Measurements from ENCODE around the gene MSLN.

Gene MSLN

DNA sequence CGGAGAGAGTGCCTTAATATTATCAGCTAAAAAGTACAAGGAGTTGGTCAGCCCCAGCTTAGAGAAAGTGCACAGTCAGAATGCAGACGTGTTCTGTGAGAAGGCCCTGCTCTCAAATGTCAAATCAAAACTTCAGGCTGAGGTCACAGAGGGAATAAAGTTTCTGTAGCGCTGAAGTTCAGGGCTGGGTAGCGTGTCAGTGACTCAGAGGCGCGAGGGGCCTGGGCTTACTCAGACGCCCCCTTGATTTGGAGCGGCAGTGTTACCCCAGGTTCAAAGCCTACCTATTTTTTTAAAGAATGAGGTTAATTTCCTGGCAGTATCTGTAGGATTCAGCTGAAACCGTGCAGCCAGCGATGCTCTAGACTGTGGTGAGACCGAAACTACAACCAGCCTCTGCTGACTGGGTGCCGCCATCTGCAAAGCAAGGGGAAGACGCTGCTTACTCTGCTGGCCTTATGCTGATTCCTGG lies 24.5 kb upstream of the MSLN start:
- H3K79me2 ChIP-seq (ENCODE audit: insufficient read depth, low read length) = peaks cover 9% of the 10 kb centered on the region; the same call in 1 of the 2 replicates
- H3K4me3 ChIP-seq (ENCODE audit: insufficient read depth, low read length, poor library complexity, severe bottlenecking) = no peak overlapping the region
- H3F3A ChIP-seq (ENCODE audit: insufficient read depth) = peaks cover 13% of the 10 kb centered on the region
- no peak for TF ChIP-seq EZH2phosphoT487 (conservative IDR thresholded peaks at IDR 0.05; ENCODE audit: low read length)
- TF ChIP-seq, protein P1, sequence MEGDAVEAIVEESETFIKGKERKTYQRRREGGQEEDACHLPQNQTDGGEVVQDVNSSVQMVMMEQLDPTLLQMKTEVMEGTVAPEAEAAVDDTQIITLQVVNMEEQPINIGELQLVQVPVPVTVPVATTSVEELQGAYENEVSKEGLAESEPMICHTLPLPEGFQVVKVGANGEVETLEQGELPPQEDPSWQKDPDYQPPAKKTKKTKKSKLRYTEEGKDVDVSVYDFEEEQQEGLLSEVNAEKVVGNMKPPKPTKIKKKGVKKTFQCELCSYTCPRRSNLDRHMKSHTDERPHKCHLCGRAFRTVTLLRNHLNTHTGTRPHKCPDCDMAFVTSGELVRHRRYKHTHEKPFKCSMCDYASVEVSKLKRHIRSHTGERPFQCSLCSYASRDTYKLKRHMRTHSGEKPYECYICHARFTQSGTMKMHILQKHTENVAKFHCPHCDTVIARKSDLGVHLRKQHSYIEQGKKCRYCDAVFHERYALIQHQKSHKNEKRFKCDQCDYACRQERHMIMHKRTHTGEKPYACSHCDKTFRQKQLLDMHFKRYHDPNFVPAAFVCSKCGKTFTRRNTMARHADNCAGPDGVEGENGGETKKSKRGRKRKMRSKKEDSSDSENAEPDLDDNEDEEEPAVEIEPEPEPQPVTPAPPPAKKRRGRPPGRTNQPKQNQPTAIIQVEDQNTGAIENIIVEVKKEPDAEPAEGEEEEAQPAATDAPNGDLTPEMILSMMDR (IDR thresholded peaks at IDR 0.05; ENCODE audit: insufficient read depth, low read length, poor library complexity, severe bottlenecking) = no peak
- no peak overlapping the region for H3K4me2 ChIP-seq (ENCODE audit: low read depth, low read length, poor library complexity, severe bottlenecking)
- no peaks in the 10 kb centered on the region for H3K27me3 ChIP-seq (ENCODE audit: low read length)
- no peaks in the 10 kb centered on the region for H3K9me3 ChIP-seq (ENCODE audit: insufficient read depth, low read length)
- no peaks in the 10 kb centered on the region for H3K36me3 ChIP-seq (ENCODE audit: low read length)
- H3K9me2 ChIP-seq (replicated peaks; ENCODE audit: insufficient read depth, low read length) = no peaks in the 10 kb centered on the region
- no peak overlapping the region for H3K27ac ChIP-seq (ENCODE audit: low read depth, low read length)
- no peaks in the 10 kb centered on the region for H4K20me1 ChIP-seq (ENCODE audit: low read depth, low read length)
- H3K9ac ChIP-seq (ENCODE audit: low read length) = no peak overlapping the region
- no peak overlapping the region for H2AFZ ChIP-seq (ENCODE audit: low read depth, low read length, severe bottlenecking)

DNA sequence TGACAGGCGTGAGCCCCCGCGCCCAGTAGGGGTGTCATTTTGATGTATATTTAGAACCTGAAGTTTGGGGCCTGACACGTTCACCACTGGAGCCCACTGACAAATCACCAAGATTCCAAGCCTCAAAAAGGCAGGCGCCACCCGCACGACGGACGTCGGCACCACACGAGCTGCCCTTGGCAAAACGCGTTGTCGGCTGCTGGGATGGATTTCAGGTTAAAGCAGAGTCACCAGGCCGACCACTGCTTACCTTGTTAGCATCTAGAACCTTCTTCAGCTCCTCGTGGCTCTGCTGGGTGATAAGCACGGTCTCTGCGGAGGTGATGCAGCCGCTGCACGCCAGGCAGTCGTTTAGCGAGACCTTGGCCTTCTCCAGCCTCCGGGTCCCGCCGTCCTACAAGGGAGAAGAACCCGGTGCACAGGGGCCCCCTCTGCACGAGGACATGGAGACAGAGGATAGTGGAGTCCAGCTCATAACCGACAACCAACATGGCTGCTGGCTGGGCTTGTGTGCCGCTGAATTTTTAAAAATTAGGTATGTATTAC lies 23.5 kb upstream of the MSLN start:
- H4K20me1 ChIP-seq (ENCODE audit: low read depth, low read length) = no peaks in the 10 kb centered on the region
- H3K9ac ChIP-seq (ENCODE audit: low read length) = peak overlapping the region; percentile 56
- no peaks in the 10 kb centered on the region for H3K9me2 ChIP-seq (replicated peaks; ENCODE audit: insufficient read depth, low read length)
- no peaks in the 10 kb centered on the region for H3K9me3 ChIP-seq (ENCODE audit: insufficient read depth, low read length)
- H3K36me3 ChIP-seq (ENCODE audit: low read length) = no peaks in the 10 kb centered on the region
- TF ChIP-seq, protein P1 (IDR thresholded peaks at IDR 0.05; ENCODE audit: insufficient read depth, low read length, poor library complexity, severe bottlenecking) = no peak
- TF ChIP-seq EZH2phosphoT487 (conservative IDR thresholded peaks at IDR 0.05; ENCODE audit: low read length) = no peak
- H3K27me3 ChIP-seq (ENCODE audit: low read length) = no peaks in the 10 kb centered on the region
- H3K79me2 ChIP-seq (ENCODE audit: insufficient read depth, low read length) = peaks cover 9% of the 10 kb centered on the region; the same call in 1 of the 2 replicates
- peak overlapping the region; percentile 74 for H3K4me2 ChIP-seq (ENCODE audit: low read depth, low read length, poor library complexity, severe bottlenecking)
- H3F3A ChIP-seq (ENCODE audit: insufficient read depth) = peaks cover 13% of the 10 kb centered on the region
- H3K27ac ChIP-seq (ENCODE audit: low read depth, low read length) = peak overlapping the region; percentile 95
- H3K4me3 ChIP-seq (ENCODE audit: insufficient read depth, low read length, poor library complexity, severe bottlenecking) = peak overlapping the region; percentile 27
- H2AFZ ChIP-seq (ENCODE audit: low read depth, low read length, severe bottlenecking) = no peak overlapping the region

DNA sequence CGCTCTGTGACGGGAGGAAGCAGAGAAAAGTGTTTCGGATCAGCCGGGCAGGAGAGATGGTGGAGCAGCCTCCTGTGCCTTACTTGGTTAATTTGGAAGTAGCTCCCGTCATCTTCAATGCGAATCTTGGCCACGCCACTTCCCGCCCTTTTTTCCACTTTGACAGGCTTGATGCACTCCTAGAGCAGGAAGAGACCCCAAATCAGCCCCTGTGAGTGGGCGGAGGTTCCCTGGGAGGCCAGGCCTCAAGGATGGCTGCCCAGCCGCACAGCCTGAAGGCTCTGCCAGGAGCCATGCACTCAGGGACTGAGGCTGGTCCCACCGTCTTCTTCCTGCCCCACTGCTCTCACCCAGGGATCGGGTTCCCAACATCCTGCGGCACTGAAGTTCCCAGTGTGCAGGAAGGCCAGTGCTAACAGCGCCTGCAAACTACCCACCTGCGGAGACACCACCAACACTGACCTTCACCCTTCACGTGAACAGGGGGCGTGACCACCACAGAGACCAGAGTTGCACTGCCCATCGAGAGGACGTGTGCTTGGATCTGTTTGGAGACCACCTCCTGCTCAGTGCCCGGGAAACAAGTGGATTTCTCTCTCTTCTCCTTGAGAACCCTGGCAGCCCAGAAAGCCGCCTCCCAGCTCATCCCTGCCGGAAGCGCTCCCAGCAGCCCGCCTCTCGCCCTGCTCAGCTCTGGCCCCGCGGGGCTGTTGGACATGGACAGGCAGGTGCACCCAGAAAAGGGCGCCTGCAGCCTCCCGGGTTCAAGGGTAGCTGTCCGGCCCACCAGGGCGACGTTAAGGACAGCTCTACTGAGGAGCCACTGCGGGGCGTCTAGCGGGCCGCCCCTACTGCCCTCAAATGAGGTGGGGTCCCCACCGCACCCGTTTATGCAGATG lies 20.7 kb upstream of the MSLN start:
- TF ChIP-seq, protein P1 (IDR thresholded peaks at IDR 0.05; ENCODE audit: insufficient read depth, low read length, poor library complexity, severe bottlenecking) = no peak
- no peak for TF ChIP-seq EZH2phosphoT487 (conservative IDR thresholded peaks at IDR 0.05; ENCODE audit: low read length)
- no peaks in the 10 kb centered on the region for H3K9me3 ChIP-seq (ENCODE audit: insufficient read depth, low read length)
- H4K20me1 ChIP-seq (ENCODE audit: low read depth, low read length) = no peaks in the 10 kb centered on the region
- H3K79me2 ChIP-seq (ENCODE audit: insufficient read depth, low read length) = peaks cover 9% of the 10 kb centered on the region; the same call in 1 of the 2 replicates
- H3K4me2 ChIP-seq (ENCODE audit: low read depth, low read length, poor library complexity, severe bottlenecking) = peak overlapping the region; percentile 84
- H3K9ac ChIP-seq (ENCODE audit: low read length) = peak overlapping the region; percentile 95
- H3F3A ChIP-seq (ENCODE audit: insufficient read depth) = peaks cover 13% of the 10 kb centered on the region
- no peak overlapping the region for H2AFZ ChIP-seq (ENCODE audit: low read depth, low read length, severe bottlenecking)
- no peaks in the 10 kb centered on the region for H3K9me2 ChIP-seq (replicated peaks; ENCODE audit: insufficient read depth, low read length)
- no peaks in the 10 kb centered on the region for H3K27me3 ChIP-seq (ENCODE audit: low read length)
- H3K4me3 ChIP-seq (ENCODE audit: insufficient read depth, low read length, poor library complexity, severe bottlenecking) = peak overlapping the region; percentile 96
- H3K36me3 ChIP-seq (ENCODE audit: low read length) = no peaks in the 10 kb centered on the region
- peak overlapping the region; percentile 95 for H3K27ac ChIP-seq (ENCODE audit: low read depth, low read length)

Data from SU-DHL-6 (cell line).